Brain pericyte (primary cell): ENCODE results near the gene ALKBH2.

ENCODE experiments used
- DNase-seq: peaks from one replicate; pipeline ENCODE4 v3.0.0-alpha.2; 2012; ENCODE audit warnings: low read depth, low spot score

ALKBH2 gene

GRCh38 chr12:109093022-109093918, at the start of gene ALKBH2:
Gene ALKBH2, minus strand, starts transcription at chr12:109093472. Its CDS starts 686 bp downstream, at chr12:109092786.
- DNase-seq, result peak; percentile 46

GRCh38 chr12:109140560-109140959, 47.3 kb upstream of the ALKBH2 start:
- no peak for DNase-seq

- DNase-seq, result no peak
These were observed 46.5 kb upstream of the ALKBH2 start for GRCh38 chr12:109139791-109140190.

- no peak for DNase-seq
These were observed 46.1 kb upstream of the ALKBH2 start for GRCh38 chr12:109139360-109139759.

GRCh38 chr12:109137055-109137454, 43.8 kb upstream of the ALKBH2 start:
- DNase-seq, result no peak

- no peak for DNase-seq
These were observed 41.1 kb upstream of the ALKBH2 start for GRCh38 chr12:109134186-109134917.

GRCh38 chr12:109131154-109132050, 38.1 kb upstream of the ALKBH2 start:
- DNase-seq, result no peak

- DNase-seq, result no peak
These were observed 37.3 kb upstream of the ALKBH2 start for GRCh38 chr12:109130297-109131153.

- no peak for DNase-seq
These were observed 34.4 kb upstream of the ALKBH2 start for GRCh38 chr12:109127533-109128242.

GRCh38 chr12:109126784-109127183, 33.5 kb upstream of the ALKBH2 start:
- no peak for DNase-seq

- DNase-seq, result no peak
These were observed 32.5 kb upstream of the ALKBH2 start for GRCh38 chr12:109125791-109126190.

GRCh38 chr12:109124878-109125648, 31.8 kb upstream of the ALKBH2 start:
- DNase-seq, result no peak

GRCh38 chr12:109121346-109121880, 28.1 kb upstream of the ALKBH2 start:
- no peak for DNase-seq

GRCh38 chr12:109120557-109120956, 27.3 kb upstream of the ALKBH2 start:
- DNase-seq, result no peak

- DNase-seq, result no peak
These were observed 26.8 kb upstream of the ALKBH2 start for GRCh38 chr12:109120095-109120494.

- no peak for DNase-seq
These were observed 23.3 kb upstream of the ALKBH2 start for GRCh38 chr12:109116611-109116949.

GRCh38 chr12:109115758-109116610, 22.7 kb upstream of the ALKBH2 start, which contains the start of gene ACACB:
Gene ACACB, plus strand, starts transcription at chr12:109116587. Its CDS starts 22,819 bp downstream, at chr12:109139406.
- DNase-seq, result no peak

GRCh38 chr12:109115404-109115757, 22.1 kb upstream of the ALKBH2 start:
- DNase-seq, result no peak
